ENCODE results near the gene RHBDD1. TPM values are rescaled to one million over a fixed set of nuclear protein-coding genes. Genes with fewer than 3 reads are reported as not detected.

The RHBDD1 gene
- total RNA-seq, 1 donor from 2014 or later = 35.1 TPM

DNA sequence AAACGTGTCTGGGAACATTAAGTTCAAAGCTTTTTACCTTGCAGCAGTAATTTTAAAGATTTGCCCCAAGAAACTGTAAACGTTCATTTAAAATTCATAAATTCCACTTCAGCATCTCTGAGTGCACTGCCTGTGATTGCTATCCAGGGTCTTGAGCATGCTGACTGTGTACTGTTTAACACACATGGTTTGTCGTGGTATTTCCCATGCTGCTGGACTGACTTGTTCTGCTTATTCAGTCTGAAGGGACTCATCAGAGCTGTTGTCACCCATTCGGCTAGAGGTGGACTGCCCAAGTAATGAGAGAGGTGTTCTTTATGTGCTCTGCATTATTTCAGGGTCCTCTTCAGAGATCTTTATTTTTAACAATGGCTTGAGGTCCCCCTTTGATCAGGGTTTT, 53.1 kb downstream of the RHBDD1 start:
- Histone ChIP-seq H3K9me3 (replicated peaks) (no peaks in the 10 kb centered on the region), H3K27ac (replicated peaks) (no peak overlapping the region), H3K27me3 (ENCODE audit: low read depth) (no peaks in the 10 kb centered on the region), H3K4me3 (no peak overlapping the region), H3K36me3 (no peaks in the 10 kb centered on the region), H3K4me1 (peaks cover 13% of the 10 kb centered on the region)
- intact Hi-C loops (cut with micrococcal nuclease) = no loop called here
- TF ChIP-seq, protein P1, sequence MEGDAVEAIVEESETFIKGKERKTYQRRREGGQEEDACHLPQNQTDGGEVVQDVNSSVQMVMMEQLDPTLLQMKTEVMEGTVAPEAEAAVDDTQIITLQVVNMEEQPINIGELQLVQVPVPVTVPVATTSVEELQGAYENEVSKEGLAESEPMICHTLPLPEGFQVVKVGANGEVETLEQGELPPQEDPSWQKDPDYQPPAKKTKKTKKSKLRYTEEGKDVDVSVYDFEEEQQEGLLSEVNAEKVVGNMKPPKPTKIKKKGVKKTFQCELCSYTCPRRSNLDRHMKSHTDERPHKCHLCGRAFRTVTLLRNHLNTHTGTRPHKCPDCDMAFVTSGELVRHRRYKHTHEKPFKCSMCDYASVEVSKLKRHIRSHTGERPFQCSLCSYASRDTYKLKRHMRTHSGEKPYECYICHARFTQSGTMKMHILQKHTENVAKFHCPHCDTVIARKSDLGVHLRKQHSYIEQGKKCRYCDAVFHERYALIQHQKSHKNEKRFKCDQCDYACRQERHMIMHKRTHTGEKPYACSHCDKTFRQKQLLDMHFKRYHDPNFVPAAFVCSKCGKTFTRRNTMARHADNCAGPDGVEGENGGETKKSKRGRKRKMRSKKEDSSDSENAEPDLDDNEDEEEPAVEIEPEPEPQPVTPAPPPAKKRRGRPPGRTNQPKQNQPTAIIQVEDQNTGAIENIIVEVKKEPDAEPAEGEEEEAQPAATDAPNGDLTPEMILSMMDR (IDR thresholded peaks at IDR 0.05; ENCODE audit: borderline replicate concordance) = no peak
- DNase-seq = no peak

DNA sequence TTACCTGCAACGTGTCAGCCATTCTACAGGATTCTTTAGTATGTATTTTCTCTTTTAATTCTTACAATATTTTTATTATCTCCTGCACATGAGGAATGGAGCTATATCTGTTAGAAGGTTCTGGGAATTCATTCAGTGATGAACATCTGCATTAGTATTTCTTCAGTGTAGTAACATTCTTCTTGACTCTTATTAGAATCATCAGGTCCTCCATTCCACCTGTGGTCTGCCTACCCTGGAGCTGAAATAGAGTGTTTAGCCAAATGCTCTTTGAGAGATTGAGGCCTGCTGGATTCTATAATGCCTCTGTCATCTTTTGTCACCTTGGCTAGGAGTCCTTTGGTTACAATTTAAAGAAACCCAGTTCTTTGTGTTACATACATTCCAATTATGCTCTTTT, 54.4 kb downstream of the RHBDD1 start:
- no peaks in the 10 kb centered on the region for H3K27me3 ChIP-seq (ENCODE audit: low read depth)
- intact Hi-C loops (cut with micrococcal nuclease) = no loop called here
- H3K36me3 ChIP-seq = no peaks in the 10 kb centered on the region
- H3K4me3 ChIP-seq = no peak overlapping the region
- no peaks in the 10 kb centered on the region for H3K9me3 ChIP-seq (replicated peaks)
- no peak overlapping the region for H3K27ac ChIP-seq (replicated peaks)
- H3K4me1 ChIP-seq = peaks cover 19% of the 10 kb centered on the region
- no peak for DNase-seq
- TF ChIP-seq, protein P1 (IDR thresholded peaks at IDR 0.05; ENCODE audit: borderline replicate concordance) = no peak

DNA sequence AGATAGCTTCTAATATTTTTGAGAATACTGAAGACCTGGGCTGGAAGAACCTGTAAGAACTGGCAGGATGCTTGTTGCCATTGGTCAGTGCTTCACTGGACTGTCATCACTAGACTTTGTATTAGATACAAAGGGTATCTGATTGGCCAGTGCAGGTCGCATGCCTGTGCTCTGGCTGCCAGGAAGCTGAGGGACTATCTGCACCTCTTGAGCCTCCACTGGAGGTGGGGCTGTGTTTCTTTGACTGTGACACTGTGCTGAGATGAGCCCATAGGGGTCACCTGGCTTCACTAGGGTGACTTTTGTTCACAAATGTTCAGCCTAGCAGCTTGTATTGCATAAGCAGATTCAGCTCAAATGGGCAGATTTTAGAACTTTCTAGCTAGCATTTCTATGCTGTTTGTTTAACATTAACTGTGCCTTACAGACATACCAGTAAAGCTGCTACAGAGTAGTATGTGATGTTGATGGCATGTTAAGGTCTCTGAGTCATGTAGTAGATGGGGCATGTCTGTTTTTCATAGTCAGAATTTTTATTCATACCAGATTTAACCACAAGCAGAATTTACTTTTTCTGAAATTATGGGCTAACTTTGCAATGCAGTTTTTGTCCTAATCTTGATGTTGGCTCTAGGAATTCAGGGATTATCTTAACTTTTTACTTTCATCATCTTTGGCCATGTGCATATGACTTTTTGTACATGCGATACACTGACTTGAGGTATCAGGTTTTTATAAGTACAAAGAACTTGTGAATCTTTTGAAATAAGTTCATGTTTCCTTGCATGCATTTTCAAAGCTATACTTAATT, 56.1 kb downstream of the RHBDD1 start:
- TF ChIP-seq, protein P1 (IDR thresholded peaks at IDR 0.05; ENCODE audit: borderline replicate concordance) = no peak
- no peaks in the 10 kb centered on the region for H3K27me3 ChIP-seq (ENCODE audit: low read depth)

DNA sequence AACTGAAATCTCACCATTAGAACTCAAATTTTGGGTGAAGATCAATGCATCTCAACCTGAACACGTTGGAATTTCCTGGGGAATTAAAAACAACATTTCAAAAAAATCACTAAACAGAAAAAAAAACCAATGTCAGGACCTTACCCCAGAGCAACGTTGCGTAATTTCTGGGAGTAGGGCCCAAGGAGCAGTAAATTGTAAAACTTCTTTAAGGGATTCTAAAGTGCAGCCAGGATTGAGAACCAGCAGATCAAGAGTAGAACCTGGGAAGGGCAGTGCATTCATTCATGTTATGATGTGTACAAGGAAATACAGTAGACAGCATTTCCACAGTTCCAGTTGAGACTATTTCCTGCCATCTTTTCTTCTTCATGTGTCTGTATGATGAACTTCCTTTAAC, 56.9 kb downstream of the RHBDD1 start:
- Histone ChIP-seq H3K4me3 (no peak overlapping the region), H3K27ac (replicated peaks) (no peak overlapping the region), H3K27me3 (ENCODE audit: low read depth) (no peaks in the 10 kb centered on the region), H3K36me3 (no peaks in the 10 kb centered on the region), H3K4me1 (peaks cover 28% of the 10 kb centered on the region), H3K9me3 (replicated peaks) (no peaks in the 10 kb centered on the region)
- intact Hi-C loops (cut with micrococcal nuclease) = no loop called here
- TF ChIP-seq, protein P1 (IDR thresholded peaks at IDR 0.05; ENCODE audit: borderline replicate concordance) = no peak
- DNase-seq = no peak

More for the DNA sequence above, 56.1 kb downstream of the RHBDD1 start:
- Histone ChIP-seq H3K9me3 (replicated peaks) (no peaks in the 10 kb centered on the region), H3K4me3 (no peak overlapping the region), H3K4me1 (peaks cover 28% of the 10 kb centered on the region), H3K36me3 (no peaks in the 10 kb centered on the region), H3K27ac (replicated peaks) (no peak overlapping the region)
- intact Hi-C loops (cut with micrococcal nuclease) = no loop called here
- no peak for DNase-seq

DNA sequence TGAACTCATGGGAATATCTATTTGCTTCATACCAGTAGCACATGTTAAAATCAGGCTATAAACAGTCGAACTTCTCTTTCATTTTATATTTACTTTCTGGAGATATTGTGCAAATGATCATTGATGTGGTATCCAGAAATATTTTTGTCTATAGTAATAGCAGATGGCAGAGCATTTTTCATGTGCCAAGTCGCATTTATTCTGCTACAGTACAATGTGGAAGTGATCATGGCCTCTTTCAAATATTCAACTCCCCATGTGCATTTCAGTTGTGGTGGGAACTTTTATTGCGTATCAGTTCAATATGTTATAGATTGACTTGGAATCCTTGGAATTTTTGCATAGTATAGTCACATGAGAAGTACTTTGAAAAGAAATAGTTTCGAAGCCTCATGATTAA, 57.4 kb downstream of the RHBDD1 start:
- intact Hi-C loops (cut with micrococcal nuclease) = no loop called here

More for the DNA sequence above, 57.4 kb downstream of the RHBDD1 start:
- TF ChIP-seq, protein P1 (IDR thresholded peaks at IDR 0.05; ENCODE audit: borderline replicate concordance) = no peak
- Histone ChIP-seq H3K36me3 (no peaks in the 10 kb centered on the region), H3K27me3 (ENCODE audit: low read depth) (no peaks in the 10 kb centered on the region), H3K4me3 (no peak overlapping the region), H3K4me1 (peaks cover 28% of the 10 kb centered on the region), H3K9me3 (replicated peaks) (no peaks in the 10 kb centered on the region), H3K27ac (replicated peaks) (no peak overlapping the region)
- no peak for DNase-seq
